PC-3 (cell line): ENCODE measurements around the gene COP1. TPM values are rescaled to one million over a fixed set of nuclear protein-coding genes. Genes with fewer than 3 reads are reported as not detected.
"Not testable (repeated sequence)": the region's sequence is repeated elsewhere in the genome, so short reads cannot be mapped to it uniquely, and the experiment has no call there.

ENCODE experiments used
- ATAC-seq: fragments of 200-7000 bp; cut with Tn5 transposase; 2 replicates; pipeline ENCODE4 v1.9.1; 2020; ENCODE audit warnings: mild to moderate bottlenecking, moderate library complexity
- BruUV-seq: library from RNA; stranded (reverse); fragments of 400-500 nt; replicated peaks from 2 replicates; lab custom pipeline; 2021; lab: Mats Ljungman, UMichigan
- CTCF ChIA-PET: fragments of 300-600 bp; sonication (Branson Sonifier 250); formaldehyde crosslinking; loops from one replicate; lab custom pipeline; 2022; ENCODE audit warnings: antibody characterized with exemption; lab: Charles Lee
- POLR2A ChIA-PET: fragments of 300-600 bp; sonication (Branson Sonifier 250); formaldehyde crosslinking; loops from one replicate; lab custom pipeline; 2022; ENCODE audit warnings: antibody characterized with exemption; ENCODE audit not compliant: unreplicated experiment; lab: Charles Lee
- DNase-seq: peaks from one replicate; pipeline ENCODE4 v3.0.0-alpha.2; 2015
- H2AFZ ChIP-seq: fragments of 300-600 bp; sonication (generic); 2 replicates; pipeline ENCODE4 v1.6.0; 2016; ENCODE audit warnings: antibody characterized with exemption, low read length
- H3F3A ChIP-seq: fragments of 300-600 bp; sonication (generic); one replicate; pipeline ENCODE4 v1.6.0; 2017; ENCODE audit warnings: antibody characterized with exemption, low read length, control low read depth, mild to moderate bottlenecking; ENCODE audit not compliant: unreplicated experiment
- H3K27ac ChIP-seq: fragments of 300-600 bp; sonication (generic); 2 replicates; pipeline ENCODE4 v1.5.1; 2016; ENCODE audit warnings: mild to moderate bottlenecking, low read length
- H3K27me3 ChIP-seq: fragments of 300-600 bp; sonication (generic); 2 replicates; pipeline ENCODE4 v1.6.1; 2016; ENCODE audit warnings: low read length, mixed read lengths
- H3K36me3 ChIP-seq: fragments of 300-600 bp; sonication (generic); 2 replicates; pipeline ENCODE4 v1.6.1; 2016; ENCODE audit warnings: low read depth, mixed run types, low read length, mixed read lengths
- H3K4me1 ChIP-seq: fragments of 300-600 bp; sonication (generic); 2 replicates; pipeline ENCODE4 v1.5.1; 2016; ENCODE audit warnings: low read length; ENCODE audit not compliant: insufficient read depth
- H3K4me2 ChIP-seq: fragments of 300-600 bp; sonication (generic); 2 replicates; pipeline ENCODE4 v1.6.0; 2016; ENCODE audit warnings: low read length
- H3K4me3 ChIP-seq: fragments of 300-600 bp; sonication (generic); 2 replicates; pipeline ENCODE4 v1.5.1; 2016; ENCODE audit warnings: mild to moderate bottlenecking, low read length, mixed read lengths
- H3K79me2 ChIP-seq: fragments of 300-600 bp; sonication (generic); 2 replicates; pipeline ENCODE4 v1.6.1; 2017; ENCODE audit warnings: low read length, mixed read lengths
- H3K9ac ChIP-seq: fragments of 300-600 bp; sonication (generic); 2 replicates; pipeline ENCODE4 v1.6.0; 2016; ENCODE audit warnings: mild to moderate bottlenecking, low read length
- H3K9me2 ChIP-seq: fragments of 300-600 bp; sonication (generic); replicated peaks from 2 replicates; pipeline ENCODE4 v1.6.1; 2016; ENCODE audit warnings: mixed run types, low read length, mixed read lengths
- H3K9me3 ChIP-seq: fragments of 300-600 bp; sonication (generic); 2 replicates; pipeline ENCODE4 v1.6.1; 2016; ENCODE audit warnings: low read length, mixed read lengths
- H4K20me1 ChIP-seq: fragments of 300-600 bp; sonication (generic); 2 replicates; pipeline ENCODE4 v1.6.1; 2016; ENCODE audit warnings: low read length, mixed read lengths
- EZH2 ChIP-seq: fragments of 300-600 bp; sonication (generic); IDR thresholded peaks from one replicate; pipeline ENCODE4 v1.6.1; 2017; ENCODE audit warnings: antibody characterized with exemption, mild to moderate bottlenecking, low read length; ENCODE audit not compliant: unreplicated experiment
- EZH2phosphoT487 ChIP-seq: fragments of 300-600 bp; sonication (generic); IDR thresholded peaks from 2 replicates; pipeline ENCODE4 v1.6.1; 2018; ENCODE audit warnings: mild to moderate bottlenecking, antibody characterized with exemption, low read length, borderline replicate concordance
- intact Hi-C: fragments of 100-400 bp; cut with micrococcal nuclease; formaldehyde crosslinking; loops from 2 replicates; pipeline ENCODE4 v1.9.0; 2023
- total RNA-seq: library from RNA; depleted of rRNA; stranded (reverse); fragments of >200 nt; gene quantifications from 2 replicates; pipeline ENCODE4 v1.2.3, GENCODE V29; 2014
- TF ChIP-seq, protein P1 (sequence below): fragments of 300-600 bp; sonication (generic); conservative IDR thresholded peaks from 2 replicates; pipeline ENCODE4 v1.5.1; 2017; ENCODE audit warnings: antibody characterized with exemption, low read depth, mild to moderate bottlenecking, low read length

The COP1 gene
- total RNA-seq, 1 experiment from 2014 or later, result 16.6 TPM

- no TSS peak for BruUV-seq
- intact Hi-C loops, result no loop called here
- Histone ChIP-seq H3K27ac (no peak overlapping the region), H3K79me2 (no peaks in the 10 kb centered on the region), H3K27me3 (no peaks in the 10 kb centered on the region), H4K20me1 (no peaks in the 10 kb centered on the region), H3K4me2 (no peak overlapping the region), H3F3A (no peaks in the 10 kb centered on the region), H3K9ac (no peak overlapping the region), H3K36me3 (no peaks in the 10 kb centered on the region), H2AFZ (no peak overlapping the region), H3K9me3 (no peaks in the 10 kb centered on the region), H3K4me3 (no peak overlapping the region), H3K4me1 (0 out of 2 replicates have a peak, but pooled peaks cover 5% of the 10 kb centered on the region), H3K9me2 (no peaks in the 10 kb centered on the region)
- DNase-seq (no peak), ATAC-seq (no peak)
- no peak for TF ChIP-seq EZH2phosphoT487
- no peak for TF ChIP-seq EZH2
- TF ChIP-seq, protein P1, sequence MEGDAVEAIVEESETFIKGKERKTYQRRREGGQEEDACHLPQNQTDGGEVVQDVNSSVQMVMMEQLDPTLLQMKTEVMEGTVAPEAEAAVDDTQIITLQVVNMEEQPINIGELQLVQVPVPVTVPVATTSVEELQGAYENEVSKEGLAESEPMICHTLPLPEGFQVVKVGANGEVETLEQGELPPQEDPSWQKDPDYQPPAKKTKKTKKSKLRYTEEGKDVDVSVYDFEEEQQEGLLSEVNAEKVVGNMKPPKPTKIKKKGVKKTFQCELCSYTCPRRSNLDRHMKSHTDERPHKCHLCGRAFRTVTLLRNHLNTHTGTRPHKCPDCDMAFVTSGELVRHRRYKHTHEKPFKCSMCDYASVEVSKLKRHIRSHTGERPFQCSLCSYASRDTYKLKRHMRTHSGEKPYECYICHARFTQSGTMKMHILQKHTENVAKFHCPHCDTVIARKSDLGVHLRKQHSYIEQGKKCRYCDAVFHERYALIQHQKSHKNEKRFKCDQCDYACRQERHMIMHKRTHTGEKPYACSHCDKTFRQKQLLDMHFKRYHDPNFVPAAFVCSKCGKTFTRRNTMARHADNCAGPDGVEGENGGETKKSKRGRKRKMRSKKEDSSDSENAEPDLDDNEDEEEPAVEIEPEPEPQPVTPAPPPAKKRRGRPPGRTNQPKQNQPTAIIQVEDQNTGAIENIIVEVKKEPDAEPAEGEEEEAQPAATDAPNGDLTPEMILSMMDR, result no peak
- ChIA-PET CTCF (no interaction called here), POLR2A (no interaction called here)
These were observed 37.8 kb upstream of the COP1 start for GRCh38 chr1:176244851-176245250.

DNA sequence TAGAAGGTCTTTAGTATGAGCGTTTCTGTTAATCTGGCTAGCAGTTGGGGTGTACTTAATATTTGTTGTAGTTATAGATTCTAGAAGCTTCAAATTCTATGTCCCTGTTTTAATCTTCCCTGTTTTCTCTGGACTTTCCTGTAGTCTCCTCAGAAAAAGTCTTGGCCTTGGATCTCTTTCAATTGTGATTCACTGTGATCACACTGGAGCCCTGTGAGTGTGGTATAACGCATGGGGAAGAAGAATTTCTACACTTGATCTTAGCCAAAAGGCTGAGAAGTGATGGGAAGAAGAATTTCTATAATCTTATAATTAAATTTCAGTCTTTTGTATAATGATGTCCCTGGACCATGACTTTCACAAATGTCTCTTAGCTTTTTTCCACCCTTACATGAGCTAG, 36.7 kb upstream of the COP1 start:
- CTCF ChIA-PET, result no interaction called here
- Histone ChIP-seq H3K4me3 (no peak overlapping the region), H4K20me1 (no peaks in the 10 kb centered on the region), H3K9me3 (no peaks in the 10 kb centered on the region), H3K4me1 (0 out of 2 replicates have a peak, but pooled peaks cover 5% of the 10 kb centered on the region), H3K27me3 (no peaks in the 10 kb centered on the region), H3K4me2 (no peak overlapping the region), H3K27ac (no peak overlapping the region), H3K36me3 (no peaks in the 10 kb centered on the region), H3F3A (no peaks in the 10 kb centered on the region), H2AFZ (no peak overlapping the region), H3K79me2 (no peaks in the 10 kb centered on the region), H3K9ac (no peak overlapping the region), H3K9me2 (no peaks in the 10 kb centered on the region)
- intact Hi-C loops, result no loop called here
- no TSS peak for BruUV-seq
- no peak for TF ChIP-seq EZH2phosphoT487
- TF ChIP-seq EZH2, result no peak
- TF ChIP-seq, protein P1, result no peak
- POLR2A ChIA-PET, result no interaction called here
- DNase-seq (no peak), ATAC-seq (no peak)

DNA sequence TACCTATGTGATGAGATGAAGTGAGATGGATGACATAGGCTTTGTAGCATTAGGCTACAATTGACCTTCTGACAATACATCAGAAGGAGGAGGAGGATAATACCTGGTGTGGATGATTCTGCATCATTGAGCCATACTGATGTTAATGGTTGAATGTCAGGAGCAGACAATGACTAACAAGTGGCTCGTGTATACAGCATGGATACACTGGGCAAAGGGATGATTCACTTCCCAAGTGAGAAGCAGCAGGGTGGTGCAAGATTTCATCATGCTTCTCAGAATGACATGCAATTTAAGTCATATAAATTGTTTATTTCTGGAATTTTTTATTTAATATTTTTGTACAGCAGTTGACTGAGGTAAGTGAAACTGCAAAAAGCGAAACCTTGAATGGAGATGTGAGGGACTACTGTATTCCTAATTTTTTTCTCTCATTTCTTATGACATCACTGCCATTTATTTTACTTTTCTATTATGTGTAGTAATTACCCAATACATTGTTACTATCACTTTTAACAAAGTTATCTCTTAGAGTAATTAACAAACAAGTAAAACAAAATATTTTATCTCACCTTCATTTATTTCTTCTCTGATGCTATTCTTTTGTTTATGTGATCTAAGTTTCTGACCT, 34.4 kb upstream of the COP1 start:
- no peak overlapping the region for H3K4me3 ChIP-seq
- intact Hi-C loops, result no loop called here
- no peak overlapping the region for H3K4me2 ChIP-seq
- 0 out of 2 replicates have a peak, but pooled peaks cover 5% of the 10 kb centered on the region for H3K4me1 ChIP-seq
- H3K79me2 ChIP-seq, result no peaks in the 10 kb centered on the region
- H3F3A ChIP-seq, result no peaks in the 10 kb centered on the region
- no peak overlapping the region for H2AFZ ChIP-seq
- no peak overlapping the region for H3K27ac ChIP-seq
- peak; percentile 71 for ATAC-seq
- peak; percentile 68 for DNase-seq
- no peaks in the 10 kb centered on the region for H3K36me3 ChIP-seq
- H4K20me1 ChIP-seq, result no peaks in the 10 kb centered on the region
- BruUV-seq, result no TSS peak
- TF ChIP-seq, protein P1, result no peak
- TF ChIP-seq EZH2 (no peak), EZH2phosphoT487 (no peak)
- no peak overlapping the region for H3K9ac ChIP-seq
- CTCF ChIA-PET, result no interaction called here
- H3K9me2 ChIP-seq, result no peaks in the 10 kb centered on the region
- H3K9me3 ChIP-seq, result no peaks in the 10 kb centered on the region
- POLR2A ChIA-PET, result no interaction called here
- H3K27me3 ChIP-seq, result no peaks in the 10 kb centered on the region

DNA sequence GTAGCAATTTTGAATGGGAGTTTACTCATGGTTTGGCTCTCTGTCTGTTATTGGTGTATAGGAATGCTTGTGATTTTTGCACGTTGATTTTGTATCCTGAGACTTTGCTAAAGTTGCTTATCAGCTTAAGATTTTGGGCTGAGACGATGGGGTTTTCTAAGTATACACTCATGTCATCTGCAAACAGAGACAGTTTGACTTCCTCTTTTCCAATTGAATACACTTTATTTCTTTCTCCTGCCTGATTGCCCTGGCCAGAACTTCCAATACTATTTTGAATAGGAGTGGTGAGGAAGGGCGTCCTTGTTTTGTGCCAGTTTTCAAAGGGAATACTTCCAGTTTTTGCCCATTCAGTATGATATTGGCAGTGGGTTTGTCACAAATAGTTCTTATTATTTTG, 26.6 kb upstream of the COP1 start:
- ATAC-seq, result not testable (repeated sequence)

More for the DNA sequence above, 26.6 kb upstream of the COP1 start:
- H4K20me1 ChIP-seq, H3K4me2 ChIP-seq, BruUV-seq, DNase-seq, H3K9me2 ChIP-seq, H3K9ac ChIP-seq, H3K4me1 ChIP-seq, H3K27ac ChIP-seq, intact Hi-C loops, H3K79me2 ChIP-seq, H3K27me3 ChIP-seq, H3K36me3 ChIP-seq, CTCF ChIA-PET, H3K4me3 ChIP-seq, H2AFZ ChIP-seq, H3K9me3 ChIP-seq, H3F3A ChIP-seq: not testable (repeated sequence)
- POLR2A ChIA-PET, result interaction anchor here (0.7 kb wide), 1 partner anchor 75 kb away, joined by 3 read pairs; no protein-coding TSS in a partner anchor
